IPS-18c (cell line): ENCODE measurements around the gene SLC9A2.
A peak's percentile ranks its signal among the peaks of the same experiment; 100 is the strongest.

ENCODE experiments used
- H3K4me3 ChIP-seq: 2 replicates; pipeline ENCODE4 v1.7.0; 2013; ENCODE audit warnings: low read depth, mild to moderate bottlenecking, low read length, moderate library complexity; ENCODE audit not compliant: insufficient read depth
- H3K9me3 ChIP-seq: one replicate; pipeline ENCODE4 v1.6.1; 2013; ENCODE audit warnings: mild to moderate bottlenecking, low read length, moderate library complexity; ENCODE audit not compliant: control insufficient read depth, insufficient read depth

The SLC9A2 gene

DNA sequence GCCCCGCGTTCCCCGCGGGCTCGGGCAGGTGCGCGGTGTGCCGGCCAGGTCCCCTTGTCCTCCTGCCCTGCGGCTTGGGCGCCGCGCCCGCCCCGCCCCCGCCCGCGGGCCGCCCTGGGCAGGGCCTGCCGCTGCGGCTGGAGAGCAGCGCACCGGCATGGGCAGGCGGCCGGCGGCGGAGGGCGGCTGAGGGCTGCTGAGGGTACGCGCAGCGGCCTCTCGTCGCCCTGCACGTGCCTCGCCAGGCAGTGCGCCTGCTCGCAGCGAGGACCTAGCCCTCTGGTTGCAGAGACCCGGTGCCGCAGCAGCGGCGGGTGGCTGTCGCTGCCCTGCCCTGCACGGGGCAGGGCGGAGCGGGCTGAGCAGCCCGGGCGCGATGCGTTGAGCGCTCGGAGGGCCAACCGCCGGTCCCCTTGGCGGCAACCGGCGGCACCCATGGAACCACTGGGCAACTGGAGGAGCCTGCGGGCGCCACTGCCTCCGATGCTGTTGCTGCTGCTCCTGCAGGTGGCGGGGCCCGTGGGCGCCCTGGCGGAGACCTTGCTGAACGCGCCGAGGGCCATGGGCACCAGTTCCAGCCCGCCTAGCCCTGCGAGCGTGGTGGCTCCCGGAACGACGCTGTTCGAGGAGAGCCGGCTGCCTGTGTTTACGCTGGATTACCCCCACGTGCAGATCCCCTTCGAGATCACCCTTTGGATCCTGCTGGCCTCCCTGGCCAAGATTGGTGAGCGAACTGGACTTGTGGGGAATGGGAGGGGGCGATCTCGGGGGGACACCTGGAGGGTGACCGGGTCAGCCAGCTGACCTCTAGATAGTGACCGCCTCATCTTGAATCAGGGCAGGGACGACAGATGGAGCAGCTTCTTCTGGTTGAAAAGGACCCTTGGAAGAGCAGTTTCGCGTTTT, at the start of gene SLC9A2:
Gene SLC9A2 (plus strand): TSS at position 140 of the 906 bp plus-strand sequence. CDS start 296 bp downstream, at position 436.
- peak within 1 kb of the TSS; percentile 54 for H3K4me3 ChIP-seq

GRCh38 chr2:102575888-102576287, 43.5 kb upstream of the SLC9A2 start:
- Histone ChIP-seq H3K9me3 (no peaks in the 10 kb centered on the region), H3K4me3 (no peak overlapping the region)

More for the DNA sequence above, at the start of gene SLC9A2:
- peaks cover 2% of the 10 kb centered on the region for H3K9me3 ChIP-seq

DNA sequence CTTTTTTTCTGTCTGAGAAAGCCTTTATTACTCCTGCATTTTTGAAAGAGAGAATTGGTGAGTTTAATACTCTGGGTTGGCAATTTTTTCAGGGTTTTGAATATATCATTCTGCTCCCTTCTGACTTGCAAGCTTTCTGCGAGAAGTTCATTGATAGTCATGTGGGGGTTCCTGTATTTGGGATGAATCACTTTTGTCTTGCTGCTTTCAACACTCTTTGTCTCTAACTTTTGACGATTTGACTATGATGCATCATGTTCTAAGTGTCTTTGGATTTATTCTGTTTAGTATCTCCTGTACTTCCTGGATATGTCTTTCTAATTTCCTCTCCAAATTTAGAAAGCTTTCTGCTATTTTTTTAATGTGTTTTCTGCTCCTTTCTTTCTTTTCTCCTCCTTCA, 41.0 kb upstream of the SLC9A2 start:
- Histone ChIP-seq H3K4me3 (no peak overlapping the region), H3K9me3 (no peaks in the 10 kb centered on the region)

GRCh38 chr2:102581911-102582310, 37.4 kb upstream of the SLC9A2 start:
- Histone ChIP-seq H3K9me3 (no peaks in the 10 kb centered on the region), H3K4me3 (no peak overlapping the region)

DNA sequence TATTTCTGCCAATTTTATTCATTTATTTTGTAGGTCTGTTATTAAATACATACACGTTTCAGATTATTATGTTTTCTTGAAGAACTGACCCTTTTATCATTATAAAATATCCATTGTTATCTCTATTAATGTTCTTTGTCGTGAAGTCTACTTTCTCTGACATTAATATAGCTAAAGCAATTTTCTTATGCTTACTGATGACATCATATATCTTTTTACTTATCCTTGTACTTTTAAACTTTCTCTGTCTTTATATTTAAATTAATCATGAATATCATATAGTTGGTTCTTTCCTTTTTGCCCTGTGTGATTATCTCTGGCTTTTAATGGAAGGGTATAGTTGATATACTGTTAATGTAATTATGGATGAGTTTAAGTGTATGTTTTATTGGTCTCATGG, 36.5 kb upstream of the SLC9A2 start:
- Histone ChIP-seq H3K4me3 (no peak overlapping the region), H3K9me3 (no peaks in the 10 kb centered on the region)

- no peak overlapping the region for H3K4me3 ChIP-seq
- H3K9me3 ChIP-seq, result no peaks in the 10 kb centered on the region
Measured at GRCh38 chr2:102585847-102586404, 33.4 kb upstream of the SLC9A2 start.

- Histone ChIP-seq H3K4me3 (no peak overlapping the region), H3K9me3 (no peaks in the 10 kb centered on the region)
Measured at GRCh38 chr2:102588213-102588939, 31.0 kb upstream of the SLC9A2 start.

GRCh38 chr2:102589444-102589843, 29.9 kb upstream of the SLC9A2 start:
- H3K4me3 ChIP-seq, result no peak overlapping the region

GRCh38 chr2:102591491-102592045, 27.8 kb upstream of the SLC9A2 start:
- no peak overlapping the region for H3K4me3 ChIP-seq
- H3K9me3 ChIP-seq, result no peaks in the 10 kb centered on the region

More at GRCh38 chr2:102589444-102589843, 29.9 kb upstream of the SLC9A2 start:
- no peaks in the 10 kb centered on the region for H3K9me3 ChIP-seq

- H3K4me3 ChIP-seq, result no peak overlapping the region
- H3K9me3 ChIP-seq, result no peaks in the 10 kb centered on the region
Measured at GRCh38 chr2:102592601-102593000, 26.8 kb upstream of the SLC9A2 start.

DNA sequence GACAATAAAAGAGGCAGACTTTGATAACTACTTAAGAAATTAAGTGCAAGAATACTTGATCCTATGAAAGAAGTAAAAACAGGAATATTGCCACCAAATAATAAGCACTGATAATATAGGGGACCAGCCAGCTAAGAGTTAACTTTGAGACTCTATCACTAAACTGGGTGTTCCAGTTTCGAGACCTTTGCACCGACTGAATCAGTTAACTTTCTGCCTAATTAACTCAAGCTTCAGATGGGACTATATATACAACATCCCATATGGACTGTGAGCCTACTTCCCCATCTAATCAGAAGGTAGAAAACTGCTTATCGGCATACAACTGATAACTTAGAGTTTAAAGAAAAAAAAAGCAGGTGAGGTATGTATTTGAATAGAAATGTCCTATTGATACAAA, 25.8 kb upstream of the SLC9A2 start:
- Histone ChIP-seq H3K9me3 (no peaks in the 10 kb centered on the region), H3K4me3 (no peak overlapping the region)

- Histone ChIP-seq H3K9me3 (no peaks in the 10 kb centered on the region), H3K4me3 (no peak overlapping the region)
Measured at GRCh38 chr2:102594445-102595016, 24.8 kb upstream of the SLC9A2 start.

DNA sequence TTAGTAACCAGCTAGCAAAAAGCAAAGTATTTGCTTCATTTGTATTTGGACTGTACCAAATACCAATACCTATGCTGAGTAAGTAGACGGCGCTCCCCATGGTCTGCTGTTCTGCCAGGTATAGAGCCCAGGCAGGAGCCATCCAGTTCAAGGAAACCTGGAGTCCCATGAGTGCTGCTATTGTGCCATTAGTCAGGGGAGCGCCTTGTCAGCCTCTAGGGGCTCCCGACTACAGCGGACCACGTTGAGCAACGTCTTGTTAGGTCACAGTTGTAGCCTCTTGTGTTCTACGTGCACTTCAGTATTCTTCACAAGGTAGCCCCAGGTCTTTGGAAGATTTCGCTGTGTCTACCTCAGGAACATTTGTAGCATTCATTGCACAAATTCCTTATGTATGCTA, 21.6 kb upstream of the SLC9A2 start:
- H3K4me3 ChIP-seq, result no peak overlapping the region
- H3K9me3 ChIP-seq, result no peaks in the 10 kb centered on the region

DNA sequence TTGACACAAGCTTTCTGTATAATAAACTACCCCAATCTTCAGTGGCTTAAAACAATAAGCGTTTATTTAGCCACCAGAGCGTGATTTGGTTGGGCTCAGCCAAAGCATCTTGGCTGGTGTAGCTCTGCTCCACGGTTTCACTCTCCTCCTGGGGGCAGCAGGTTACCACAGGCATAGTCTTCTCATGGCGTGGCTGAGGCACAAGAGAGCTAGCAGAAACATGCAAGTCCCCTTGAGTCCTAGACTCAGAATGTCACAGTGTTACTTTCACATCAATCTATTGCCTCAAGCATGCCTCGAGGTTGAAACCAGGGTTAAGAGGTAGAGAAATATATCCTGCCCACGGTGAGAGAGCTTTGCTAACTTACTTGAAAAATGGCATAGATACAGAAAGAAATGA, 19.9 kb upstream of the SLC9A2 start:
- no peaks in the 10 kb centered on the region for H3K9me3 ChIP-seq
- no peak overlapping the region for H3K4me3 ChIP-seq

DNA sequence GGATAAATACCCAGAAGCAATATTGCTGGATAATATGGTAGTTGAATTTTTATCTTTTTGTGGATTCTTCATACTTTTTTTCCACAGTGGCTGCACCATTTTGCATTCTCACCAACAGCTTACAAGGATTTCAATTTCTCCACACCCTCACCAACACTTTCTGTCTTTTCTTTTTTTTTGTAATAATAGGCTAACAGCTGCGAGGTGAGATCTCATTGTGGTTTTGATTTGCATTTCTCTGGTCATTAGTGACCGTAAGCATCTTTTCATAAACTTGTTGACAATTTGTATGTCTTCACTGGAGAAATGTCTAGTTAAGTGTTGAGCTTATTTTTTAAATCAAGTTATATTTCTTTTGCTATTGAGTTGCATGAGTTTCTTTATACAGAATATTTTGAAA, 17.6 kb upstream of the SLC9A2 start:
- Histone ChIP-seq H3K4me3 (no peak overlapping the region), H3K9me3 (no peaks in the 10 kb centered on the region)

- Histone ChIP-seq H3K9me3 (no peaks in the 10 kb centered on the region), H3K4me3 (no peak overlapping the region)
Measured at GRCh38 chr2:102603904-102604303, 15.4 kb upstream of the SLC9A2 start.

- no peaks in the 10 kb centered on the region for H3K9me3 ChIP-seq
- no peak overlapping the region for H3K4me3 ChIP-seq
Measured at GRCh38 chr2:102604769-102605168, 14.6 kb upstream of the SLC9A2 start.
